Embryonic facial prominence (tissue), 1 donor: ENCODE data around the gene CCDC121.
"Not testable (repeated sequence)": the region's sequence is repeated elsewhere in the genome, so short reads cannot be mapped to it uniquely, and the experiment has no call there.

Source experiments
- DNase-seq: peaks from one replicate; pipeline ENCODE4 v3.0.0-alpha.2; 2016; ENCODE audit errors: extremely low spot score

Gene CCDC121

DNA sequence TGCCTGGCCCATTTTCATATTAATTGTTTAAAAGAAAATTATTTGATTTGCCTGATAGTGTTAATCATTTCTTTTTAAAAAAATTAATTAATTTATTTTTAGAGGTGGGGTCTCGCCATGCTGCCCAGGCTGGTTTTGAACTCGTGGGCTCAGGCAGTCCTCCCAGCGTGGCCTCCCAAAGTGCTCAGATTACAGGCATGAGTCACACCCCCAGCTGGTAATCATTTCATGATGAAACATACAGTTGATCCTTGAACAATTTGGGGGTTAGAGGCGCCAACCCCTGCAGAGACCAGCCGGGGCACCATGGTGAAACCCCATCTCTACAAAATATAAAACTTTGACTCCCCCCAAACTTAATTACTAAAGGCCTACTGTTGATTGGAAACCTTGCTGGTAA lies 8.0 kb upstream of the CCDC121 start:
- no peak for DNase-seq

DNA sequence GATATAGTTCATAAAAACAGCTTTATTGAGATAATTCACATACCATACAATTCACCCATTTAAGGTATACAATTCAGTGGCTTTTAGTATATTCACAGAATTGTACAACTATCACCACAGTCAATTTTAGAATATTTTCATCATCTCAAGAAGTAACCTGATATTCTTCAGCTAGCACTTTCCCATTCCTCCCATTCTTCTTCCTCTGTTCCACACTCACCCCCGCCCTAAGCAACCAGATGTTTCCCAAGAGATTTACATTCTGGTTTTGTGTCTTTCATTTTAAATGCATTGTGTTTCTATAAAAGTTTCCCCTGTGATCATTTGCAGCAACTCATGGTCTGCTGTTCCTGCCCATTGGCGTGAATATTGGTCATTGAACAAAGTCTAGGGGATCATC lies 5.5 kb upstream of the CCDC121 start:
- no peak for DNase-seq

GRCh38 chr2:27630257-27630656 lies 1.4 kb upstream of the CCDC121 start:
- not testable (repeated sequence) for DNase-seq

- DNase-seq = peak; percentile 7
Measured at GRCh38 chr2:27627963-27628766, 647 bp downstream of the CCDC121 start.

DNA sequence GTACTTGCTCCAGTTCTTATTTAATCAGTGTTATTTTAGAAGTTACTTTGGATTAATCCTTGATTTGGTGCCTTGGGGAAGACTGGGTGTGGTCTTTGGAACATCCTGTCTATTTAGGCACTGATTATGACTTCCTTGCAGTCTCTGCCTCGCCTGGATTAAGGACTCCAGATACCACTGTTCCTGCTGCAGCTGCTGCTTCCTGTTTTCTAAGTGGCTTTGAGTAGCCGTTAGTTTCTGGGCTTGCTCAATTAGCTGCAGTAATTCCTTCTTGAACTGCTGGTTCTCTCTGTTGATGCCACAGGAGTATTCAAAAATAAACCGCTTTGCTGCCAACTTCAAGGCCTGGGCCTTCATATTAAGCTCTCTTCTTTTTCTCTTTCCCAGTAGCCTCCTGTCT lies 1.9 kb downstream of the CCDC121 start:
- DNase-seq = not testable (repeated sequence)

DNA sequence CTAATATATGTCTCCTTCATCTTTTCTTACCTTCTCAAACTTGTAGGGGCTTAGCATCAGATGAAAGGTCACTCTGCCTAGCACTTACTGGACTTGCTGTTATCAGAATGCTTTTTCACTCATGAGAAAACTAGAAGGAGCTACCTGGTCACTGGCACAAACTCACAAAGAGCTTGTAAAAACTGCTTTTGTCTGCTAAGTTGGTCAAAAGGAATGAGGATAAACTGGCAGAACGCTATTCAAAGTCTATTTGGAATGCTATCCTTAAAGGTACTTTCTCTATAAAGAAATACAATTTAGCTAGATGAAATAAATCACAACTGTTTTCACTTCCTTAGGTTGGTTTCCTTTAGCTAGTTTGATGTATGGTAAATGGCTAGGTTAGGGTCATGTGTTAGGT lies 2.5 kb downstream of the CCDC121 start:
- not testable (repeated sequence) for DNase-seq

DNA sequence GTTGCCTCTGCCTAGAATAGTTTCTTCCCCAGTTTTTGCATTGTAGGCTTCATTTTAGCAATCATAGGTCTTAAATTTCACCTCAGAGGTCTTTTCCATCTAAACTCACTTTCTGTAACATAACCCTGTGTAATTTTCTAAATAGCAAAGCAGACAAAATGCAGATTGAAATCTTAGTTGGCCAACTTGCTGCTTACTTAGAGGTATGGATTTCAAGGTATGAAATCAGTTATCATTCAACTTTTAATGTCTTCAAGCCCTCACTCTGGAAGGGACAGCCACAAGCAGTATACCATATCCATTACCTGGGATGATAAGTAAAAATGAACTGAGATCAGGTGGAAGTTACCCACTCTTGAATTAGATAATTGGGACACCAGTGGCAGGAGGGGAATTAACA lies 3.9 kb downstream of the CCDC121 start:
- DNase-seq = no peak

GRCh38 chr2:27622921-27623384 lies 5.9 kb downstream of the CCDC121 start:
- DNase-seq = no peak

DNA sequence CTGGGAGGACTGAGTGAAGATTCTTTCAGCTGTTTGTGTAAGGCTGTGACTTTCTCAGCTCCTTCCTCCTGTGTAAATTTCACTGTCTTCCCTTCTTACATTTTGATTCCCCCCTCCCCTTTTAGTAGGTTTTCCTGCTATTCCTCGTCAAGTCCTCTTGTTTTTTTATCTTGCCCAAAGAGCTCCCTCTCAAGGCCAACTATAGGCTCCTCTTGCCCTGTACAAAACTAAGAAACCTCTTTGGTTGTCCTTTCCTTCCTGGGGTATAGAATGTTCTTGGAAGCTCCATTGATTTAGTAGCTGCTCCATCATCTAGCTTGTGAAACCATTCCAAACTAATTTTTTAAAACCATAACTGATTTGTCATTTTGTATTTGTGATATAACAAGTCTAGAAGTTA lies 7.3 kb downstream of the CCDC121 start:
- DNase-seq = no peak

DNA sequence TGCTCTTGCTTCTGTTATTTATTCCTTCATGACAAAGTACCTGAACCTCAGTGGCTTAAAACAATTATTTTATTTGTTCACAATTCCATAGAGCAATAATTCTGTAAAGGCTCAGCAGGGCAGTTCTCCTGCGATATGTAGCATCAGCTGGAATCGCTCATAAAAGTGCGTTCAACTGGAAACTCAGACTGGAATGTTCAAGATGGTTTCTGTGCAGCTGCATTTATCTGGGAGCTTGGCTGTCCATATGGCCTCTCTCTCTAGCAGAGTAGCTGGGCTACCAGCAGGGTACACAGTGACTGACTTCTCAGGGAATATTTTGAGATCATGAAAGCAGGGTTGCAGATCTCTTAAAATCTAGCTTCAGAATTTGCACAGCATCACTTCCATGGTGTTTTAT lies 13.5 kb downstream of the CCDC121 start:
- DNase-seq = no peak

GRCh38 chr2:27613985-27614384 lies 14.8 kb downstream of the CCDC121 start:
- no peak for DNase-seq

DNA sequence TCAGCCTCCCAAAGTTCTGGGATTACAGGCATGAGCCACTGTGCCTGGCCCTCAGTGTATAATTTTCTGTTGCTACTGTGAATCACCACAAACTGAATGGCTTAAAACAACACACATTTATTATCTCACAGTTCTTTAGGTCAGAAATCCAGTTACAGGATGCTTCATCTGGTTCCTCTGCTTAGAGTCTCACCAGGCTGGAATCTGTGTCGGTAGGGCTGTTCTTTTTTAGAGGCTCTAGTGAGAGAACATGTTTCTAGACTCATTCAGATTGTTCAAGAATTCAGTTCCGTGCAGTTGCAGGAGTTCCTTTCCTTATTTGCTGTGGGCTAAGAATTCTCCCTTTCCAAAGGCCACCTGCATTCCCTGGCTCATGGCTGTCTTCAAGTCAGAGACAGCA lies 22.2 kb downstream of the CCDC121 start:
- DNase-seq = no peak

- DNase-seq = no peak
Measured at GRCh38 chr2:27596627-27597026, 32.2 kb downstream of the CCDC121 start.

GRCh38 chr2:27595412-27595811 lies 33.4 kb downstream of the CCDC121 start:
- not testable (repeated sequence) for DNase-seq

- not testable (repeated sequence) for DNase-seq
Measured at GRCh38 chr2:27594020-27594703, 34.6 kb downstream of the CCDC121 start.

DNA sequence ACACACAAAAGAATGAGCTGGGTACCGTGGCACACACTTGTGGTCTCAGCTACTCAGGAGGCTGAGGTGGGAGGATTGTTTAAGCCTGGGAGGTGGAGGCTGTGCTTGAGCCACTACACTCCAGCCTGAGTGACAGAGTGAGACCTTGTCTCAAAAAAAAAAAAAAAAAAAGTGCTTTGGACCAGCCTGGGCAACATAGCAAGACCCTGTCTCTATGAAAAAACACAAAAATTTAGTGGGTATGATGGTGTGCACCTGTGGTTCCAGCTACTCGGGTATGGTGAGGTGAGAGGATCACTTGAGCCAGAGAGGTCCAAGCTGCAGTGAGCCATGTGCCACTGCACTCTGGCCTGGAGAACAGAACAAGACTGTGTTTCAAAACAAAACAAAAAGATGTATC lies 35.6 kb downstream of the CCDC121 start:
- no peak for DNase-seq

DNA sequence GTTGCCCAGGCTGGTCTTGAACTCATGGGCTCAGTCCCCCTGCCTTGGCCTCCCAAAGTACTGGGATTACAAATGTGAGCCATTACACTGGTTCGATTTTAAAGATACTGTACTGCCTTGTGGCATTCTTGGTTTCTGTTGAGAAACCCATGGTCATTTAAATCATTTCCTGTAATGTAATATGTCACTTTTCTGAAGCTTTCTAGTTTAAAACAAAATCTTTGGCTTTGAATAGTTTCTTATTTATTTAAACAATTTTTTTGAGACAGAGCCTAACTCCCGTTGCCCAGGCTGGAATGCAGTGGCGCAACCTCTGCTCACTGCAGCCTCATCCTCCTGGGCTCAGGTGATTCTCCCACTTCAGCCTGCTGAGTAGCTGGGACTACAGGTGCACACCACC lies 37.1 kb downstream of the CCDC121 start:
- DNase-seq = no peak

DNA sequence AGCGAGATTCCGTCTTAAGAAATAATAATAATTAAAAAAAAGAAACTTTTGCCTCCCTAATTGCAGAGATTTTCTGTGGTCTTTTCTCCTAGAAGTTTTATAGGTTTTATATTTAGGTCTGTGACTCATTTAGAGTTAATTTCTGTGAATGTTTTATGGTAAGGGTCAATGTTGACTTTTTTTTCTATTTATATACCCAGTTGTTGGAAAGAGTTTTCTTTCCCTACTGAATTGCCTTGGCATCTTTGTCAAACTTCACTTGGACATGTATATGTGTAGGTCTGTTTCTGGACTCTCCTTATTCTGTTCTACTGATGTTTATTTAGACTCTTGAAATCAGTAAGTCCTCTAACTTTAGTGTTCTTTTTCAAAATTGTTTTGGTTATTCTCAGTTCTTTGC lies 40.5 kb downstream of the CCDC121 start:
- DNase-seq = no peak

GRCh38 chr2:27587025-27587424 lies 41.8 kb downstream of the CCDC121 start:
- DNase-seq = no peak

DNA sequence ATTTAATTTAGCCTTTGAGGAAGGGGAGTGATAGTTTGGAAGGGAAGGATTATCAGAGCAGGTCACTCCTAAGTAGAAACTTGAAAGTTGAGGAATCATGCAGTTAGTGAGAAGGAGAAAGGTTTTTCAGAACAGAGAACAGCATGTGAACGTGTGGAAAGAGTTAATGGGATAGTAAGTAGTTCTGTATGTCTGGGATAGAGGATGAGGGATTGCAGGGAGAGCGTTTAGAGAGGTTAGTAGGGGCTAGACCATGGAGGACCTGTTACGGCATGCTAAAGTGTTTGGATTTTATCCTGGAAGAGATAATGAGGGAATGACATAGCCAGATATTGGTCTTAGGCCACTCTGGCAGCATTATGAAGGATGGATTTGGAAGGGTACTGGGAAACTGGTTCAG lies 44.2 kb downstream of the CCDC121 start:
- DNase-seq = no peak

GRCh38 chr2:27583390-27583915 lies 45.4 kb downstream of the CCDC121 start:
- no peak for DNase-seq

DNA sequence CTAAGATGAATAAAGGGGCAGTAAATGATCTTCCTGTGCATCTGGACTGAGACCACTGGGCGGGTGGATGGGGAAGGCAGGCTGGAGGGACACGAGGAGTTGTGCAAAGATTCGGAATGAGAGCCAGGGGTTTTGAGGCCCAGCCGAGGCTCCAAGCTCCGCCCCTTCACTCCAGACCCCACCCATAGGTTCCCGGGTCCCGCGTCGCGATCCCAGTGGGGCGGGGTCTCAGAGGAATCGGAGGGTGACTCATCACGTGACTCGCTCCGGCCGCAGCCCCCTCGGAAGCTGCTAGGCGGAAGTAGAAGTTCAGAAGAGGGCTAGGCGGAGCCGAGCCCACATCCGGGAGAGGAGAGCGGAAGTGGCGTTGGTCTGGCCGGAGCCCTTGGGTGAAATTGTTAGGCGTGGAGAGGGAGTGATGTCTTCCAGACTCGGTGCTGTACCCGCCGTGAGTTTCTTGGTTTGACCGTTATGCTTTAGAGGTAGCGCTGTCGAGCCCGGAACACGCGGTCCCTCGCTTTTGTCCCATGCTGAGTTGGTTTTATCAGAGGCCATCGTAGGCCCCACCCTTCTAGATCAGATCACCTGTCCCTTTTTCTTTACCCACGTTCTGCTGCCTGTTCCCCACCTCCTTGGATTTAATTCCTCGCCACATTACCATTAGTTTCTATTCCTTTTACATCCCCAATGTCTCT lies 46.0 kb downstream of the CCDC121 start, which contains the start of gene ZNF512:
ZNF512 (plus strand) TSS at position 348 of the 695 bp plus-strand sequence; CDS start at position 419, 71 bp downstream.
- peak; percentile 86 for DNase-seq
